Epithelial cell of proximal tubule (primary cell): Measurements from ENCODE around the gene TMEM109. TPM values are rescaled to one million over a fixed set of nuclear protein-coding genes. Genes with fewer than 3 reads are reported as not detected.

Experiments used
- DNase-seq: peaks from one replicate; pipeline ENCODE4 v3.0.0-alpha.2; 2011; ENCODE audit warnings: low read depth
- H3K4me3 ChIP-seq: 2 replicates; pipeline ENCODE4 v1.5.1; 2011; ENCODE audit warnings: low read depth, mild to moderate bottlenecking, low read length
- CTCF ChIP-seq: conservative IDR thresholded peaks from 2 replicates; pipeline ENCODE4 v1.5.1; 2012; ENCODE audit warnings: low read depth, mild to moderate bottlenecking, low read length
- total RNA-seq: library from RNA; depleted of rRNA; stranded (reverse); fragments of >200 nt; gene quantifications from 2 replicates; pipeline ENCODE4 v1.2.3, GENCODE V29; 2015

Gene TMEM109
- total RNA-seq, 1 donor from 2014 or later = 95.4 TPM

GRCh38 chr11:60912223-60912850 is 1.6 kb upstream of the TMEM109 start:
- DNase-seq = no peak
- H3K4me3 ChIP-seq = no peak overlapping the region
- TF ChIP-seq CTCF = no peak

GRCh38 chr11:60912851-60913528 is 968 bp upstream of the TMEM109 start:
- peak overlapping the region; percentile 86 for H3K4me3 ChIP-seq
- no peak for TF ChIP-seq CTCF
- DNase-seq = no peak

- no peak for TF ChIP-seq CTCF
- DNase-seq = no peak
- H3K4me3 ChIP-seq = peak overlapping the region; percentile 86
Observed at GRCh38 chr11:60914633-60915247, 782 bp downstream of the TMEM109 start.

- peak; percentile 47 for TF ChIP-seq CTCF
- peak overlapping the region; percentile 86 for H3K4me3 ChIP-seq
- DNase-seq = no peak
Observed at GRCh38 chr11:60915248-60915914, 1.4 kb downstream of the TMEM109 start.

- H3K4me3 ChIP-seq = no peak overlapping the region
- no peak for TF ChIP-seq CTCF
- DNase-seq = no peak
Observed at GRCh38 chr11:60916669-60917206, 2.8 kb downstream of the TMEM109 start.

GRCh38 chr11:60917267-60917666 is 3.3 kb downstream of the TMEM109 start:
- DNase-seq = no peak
- H3K4me3 ChIP-seq = no peak overlapping the region
- TF ChIP-seq CTCF = no peak
